IPS-NIHi7 (cell line): ENCODE data around the gene OS9.

ENCODE experiments used
- DNase-seq: peaks from one replicate; pipeline ENCODE4 v3.0.0; 2012; ENCODE audit warnings: mixed read lengths; ENCODE audit errors: extremely low spot score

The OS9 gene

GRCh38 chr12:57752668-57753000 lies 58.7 kb downstream of the OS9 start:
- no peak for DNase-seq

- DNase-seq = no peak
Observed at GRCh38 chr12:57753756-57754337, 59.9 kb downstream of the OS9 start.

GRCh38 chr12:57754411-57755193 lies 60.7 kb downstream of the OS9 start, which contains the start of gene MARCHF9:
Gene MARCHF9, plus strand, starts transcription at chr12:57755103. Its CDS starts 426 bp downstream, at chr12:57755529.
- DNase-seq = peak; percentile 64

GRCh38 chr12:57755194-57755453 lies 61.2 kb downstream of the OS9 start:
- no peak for DNase-seq

- DNase-seq = no peak
Observed at GRCh38 chr12:57755454-57756372, 61.8 kb downstream of the OS9 start.

GRCh38 chr12:57756406-57757341 lies 62.7 kb downstream of the OS9 start:
- DNase-seq = peak; percentile 86

- no peak for DNase-seq
Observed at GRCh38 chr12:57757771-57758170, 63.8 kb downstream of the OS9 start.

- no peak for DNase-seq
Observed at GRCh38 chr12:57758552-57759359, 64.8 kb downstream of the OS9 start.

GRCh38 chr12:57759360-57759980 lies 65.5 kb downstream of the OS9 start:
- DNase-seq = peak; percentile 34

- DNase-seq = peak; percentile 66
Observed at GRCh38 chr12:57760347-57760982, 66.5 kb downstream of the OS9 start.

- no peak for DNase-seq
Observed at GRCh38 chr12:57761391-57761998, 67.6 kb downstream of the OS9 start.

- DNase-seq = no peak
Observed at GRCh38 chr12:57762463-57762862, 68.5 kb downstream of the OS9 start.

GRCh38 chr12:57763881-57764661 lies 70.1 kb downstream of the OS9 start:
- DNase-seq = no peak

GRCh38 chr12:57764662-57765002 lies 70.7 kb downstream of the OS9 start:
- DNase-seq = no peak

GRCh38 chr12:57765003-57765697 lies 71.2 kb downstream of the OS9 start:
- DNase-seq = peak; percentile 48

- DNase-seq = no peak
Observed at GRCh38 chr12:57765698-57766463, 71.9 kb downstream of the OS9 start.
